Measurements from ENCODE around the gene NOTCH3.

NOTCH3 gene

DNA sequence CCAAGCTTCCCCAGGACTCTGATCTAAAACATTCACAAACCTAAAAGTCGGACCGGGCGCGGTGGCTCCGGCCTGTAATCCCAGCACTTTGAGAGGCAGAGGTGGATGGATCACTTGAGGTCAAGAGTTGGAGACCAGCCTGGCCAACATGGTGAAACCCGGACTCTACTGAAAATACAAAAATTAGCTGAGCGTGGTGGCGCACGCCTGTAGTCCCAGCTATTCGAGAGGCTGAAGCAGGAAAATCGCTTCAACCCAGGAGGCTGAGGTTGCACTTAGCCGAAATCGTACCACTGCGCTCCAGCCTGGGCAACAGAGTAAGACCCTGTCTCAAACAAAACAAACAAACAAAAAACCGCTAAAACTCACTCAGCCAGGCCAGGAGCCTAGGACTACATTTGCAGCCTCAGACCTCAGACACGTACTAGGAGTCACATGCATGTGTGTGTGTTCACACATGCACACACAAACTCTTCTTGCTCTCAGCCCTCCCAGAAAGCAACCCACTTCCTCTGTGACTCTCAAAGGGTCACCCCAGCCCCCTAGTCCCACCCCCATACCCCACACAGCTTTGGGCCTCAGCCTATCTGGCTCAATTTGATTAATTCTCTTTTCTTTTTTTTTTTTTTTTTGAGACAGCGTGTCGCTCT is 704 bp upstream of the NOTCH3 start:
- H3K27ac ChIP-seq = no peak overlapping the region
- TF ChIP-seq, protein P1, sequence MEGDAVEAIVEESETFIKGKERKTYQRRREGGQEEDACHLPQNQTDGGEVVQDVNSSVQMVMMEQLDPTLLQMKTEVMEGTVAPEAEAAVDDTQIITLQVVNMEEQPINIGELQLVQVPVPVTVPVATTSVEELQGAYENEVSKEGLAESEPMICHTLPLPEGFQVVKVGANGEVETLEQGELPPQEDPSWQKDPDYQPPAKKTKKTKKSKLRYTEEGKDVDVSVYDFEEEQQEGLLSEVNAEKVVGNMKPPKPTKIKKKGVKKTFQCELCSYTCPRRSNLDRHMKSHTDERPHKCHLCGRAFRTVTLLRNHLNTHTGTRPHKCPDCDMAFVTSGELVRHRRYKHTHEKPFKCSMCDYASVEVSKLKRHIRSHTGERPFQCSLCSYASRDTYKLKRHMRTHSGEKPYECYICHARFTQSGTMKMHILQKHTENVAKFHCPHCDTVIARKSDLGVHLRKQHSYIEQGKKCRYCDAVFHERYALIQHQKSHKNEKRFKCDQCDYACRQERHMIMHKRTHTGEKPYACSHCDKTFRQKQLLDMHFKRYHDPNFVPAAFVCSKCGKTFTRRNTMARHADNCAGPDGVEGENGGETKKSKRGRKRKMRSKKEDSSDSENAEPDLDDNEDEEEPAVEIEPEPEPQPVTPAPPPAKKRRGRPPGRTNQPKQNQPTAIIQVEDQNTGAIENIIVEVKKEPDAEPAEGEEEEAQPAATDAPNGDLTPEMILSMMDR (IDR thresholded peaks at IDR 0.05) = no peak
- no peak for TF ChIP-seq ZFX (IDR thresholded peaks at IDR 0.05; ENCODE audit: borderline replicate concordance)

DNA sequence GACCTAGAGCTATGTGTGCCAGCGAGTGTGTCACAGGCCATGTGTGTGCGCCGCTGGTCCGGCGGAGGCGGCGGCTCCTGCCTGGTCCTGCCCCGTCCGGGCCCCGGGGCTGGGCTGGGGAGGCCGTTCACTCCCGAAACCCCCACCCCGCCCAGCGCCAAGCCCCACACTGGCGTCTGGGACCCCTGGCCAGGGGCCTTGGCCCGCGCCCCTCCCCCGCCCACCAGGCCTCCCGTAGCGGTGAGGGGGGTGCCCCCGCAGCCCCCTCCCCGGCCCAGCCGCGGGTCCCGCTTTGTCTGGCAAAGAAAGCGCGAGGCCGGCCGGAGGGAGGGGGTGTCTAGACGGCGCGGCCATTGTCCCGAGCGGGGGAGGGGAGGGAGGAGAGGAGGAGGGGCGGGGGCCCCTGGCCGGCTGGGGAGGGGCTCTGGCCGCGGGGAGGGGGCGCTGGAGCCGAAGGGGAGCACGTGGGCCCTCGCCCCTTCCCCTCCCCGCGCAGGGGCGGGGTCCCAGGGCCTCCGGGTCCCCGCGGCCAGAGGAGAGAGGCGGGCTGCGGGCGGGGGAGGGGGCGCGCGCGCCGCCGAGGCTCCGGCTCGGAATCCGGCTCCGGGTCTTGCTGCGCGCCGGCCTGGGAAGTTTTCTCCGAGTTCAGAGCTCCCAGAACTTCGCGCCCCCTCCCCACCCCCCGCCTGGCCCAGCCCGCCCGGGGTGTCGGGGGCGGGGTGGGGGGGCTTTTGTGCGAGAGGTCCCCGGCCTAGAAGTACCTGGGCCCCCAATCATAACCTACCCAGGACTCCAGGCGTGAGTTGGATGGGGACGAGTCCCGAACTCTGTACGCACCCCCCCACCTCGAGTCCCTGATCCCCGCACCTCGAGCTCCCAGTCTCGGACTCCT is 888 bp downstream of the NOTCH3 start:
- peak overlapping the region; percentile 63 for H3K27ac ChIP-seq
- TF ChIP-seq, protein P1 (IDR thresholded peaks at IDR 0.05) = no peak
- TF ChIP-seq ZFX (IDR thresholded peaks at IDR 0.05; ENCODE audit: borderline replicate concordance) = no peak

DNA sequence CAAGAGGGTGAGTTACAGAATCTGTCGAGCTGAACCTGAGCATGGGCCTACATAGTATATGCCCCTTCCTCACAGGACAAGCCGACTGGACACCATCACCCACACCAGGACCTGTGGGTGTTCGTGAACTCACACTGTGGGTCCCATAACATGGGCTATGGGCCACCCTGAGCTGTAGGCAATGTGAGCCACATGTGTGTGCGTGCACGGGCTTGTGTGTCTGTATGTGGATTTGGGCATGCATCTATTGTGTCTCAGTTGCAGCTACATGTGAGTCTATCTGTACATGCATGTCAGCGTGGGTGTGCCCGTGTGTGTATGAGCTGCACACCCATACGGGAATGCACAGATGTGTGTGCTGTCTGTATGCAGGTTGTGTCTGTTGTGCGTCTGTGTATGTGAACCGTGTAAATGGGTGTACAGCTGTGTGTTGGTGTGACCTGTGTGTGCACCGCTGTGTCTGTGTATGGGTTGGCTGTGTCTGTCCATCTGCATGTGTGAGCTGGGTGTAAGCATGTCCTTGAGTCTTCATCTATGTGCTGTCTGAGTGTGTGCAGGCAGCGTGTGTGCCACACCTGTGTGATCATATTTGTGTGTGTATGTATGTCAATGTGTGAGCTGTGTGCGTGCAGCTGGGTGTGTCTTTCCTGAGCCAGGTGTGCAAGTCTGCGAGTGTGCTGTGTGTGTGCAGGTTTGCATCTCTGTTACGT is 1.7 kb downstream of the NOTCH3 start:
- TF ChIP-seq, protein P1 (IDR thresholded peaks at IDR 0.05) = no peak
- no peak for TF ChIP-seq ZFX (IDR thresholded peaks at IDR 0.05; ENCODE audit: borderline replicate concordance)

DNA sequence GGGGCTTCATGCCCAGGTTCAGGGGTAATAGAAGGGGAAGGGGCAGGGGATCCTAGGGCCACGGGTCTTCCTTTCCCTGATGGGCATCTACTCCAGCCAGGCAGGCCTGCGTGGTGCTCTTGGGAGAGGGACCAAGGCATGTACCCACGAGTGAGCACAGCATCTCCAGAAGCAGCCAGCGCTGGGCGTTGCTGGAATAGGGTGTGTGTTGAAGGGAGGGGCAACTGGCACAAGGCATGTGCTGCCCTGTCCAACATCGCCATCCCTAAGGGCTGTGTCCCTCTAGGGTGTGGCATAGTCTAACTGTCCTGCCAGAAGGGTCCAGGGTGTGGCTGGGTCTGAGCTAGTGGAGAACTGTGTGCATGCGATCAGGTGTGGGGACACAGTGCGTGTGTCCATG is 2.9 kb downstream of the NOTCH3 start:
- H3K27ac ChIP-seq = peak overlapping the region; percentile 63; the same call in 1 of the 2 replicates
- TF ChIP-seq, protein P1 (IDR thresholded peaks at IDR 0.05) = no peak
- no peak for TF ChIP-seq ZFX (IDR thresholded peaks at IDR 0.05; ENCODE audit: borderline replicate concordance)

More for the DNA sequence above, 1.7 kb downstream of the NOTCH3 start:
- H3K27ac ChIP-seq = peak overlapping the region; percentile 63

DNA sequence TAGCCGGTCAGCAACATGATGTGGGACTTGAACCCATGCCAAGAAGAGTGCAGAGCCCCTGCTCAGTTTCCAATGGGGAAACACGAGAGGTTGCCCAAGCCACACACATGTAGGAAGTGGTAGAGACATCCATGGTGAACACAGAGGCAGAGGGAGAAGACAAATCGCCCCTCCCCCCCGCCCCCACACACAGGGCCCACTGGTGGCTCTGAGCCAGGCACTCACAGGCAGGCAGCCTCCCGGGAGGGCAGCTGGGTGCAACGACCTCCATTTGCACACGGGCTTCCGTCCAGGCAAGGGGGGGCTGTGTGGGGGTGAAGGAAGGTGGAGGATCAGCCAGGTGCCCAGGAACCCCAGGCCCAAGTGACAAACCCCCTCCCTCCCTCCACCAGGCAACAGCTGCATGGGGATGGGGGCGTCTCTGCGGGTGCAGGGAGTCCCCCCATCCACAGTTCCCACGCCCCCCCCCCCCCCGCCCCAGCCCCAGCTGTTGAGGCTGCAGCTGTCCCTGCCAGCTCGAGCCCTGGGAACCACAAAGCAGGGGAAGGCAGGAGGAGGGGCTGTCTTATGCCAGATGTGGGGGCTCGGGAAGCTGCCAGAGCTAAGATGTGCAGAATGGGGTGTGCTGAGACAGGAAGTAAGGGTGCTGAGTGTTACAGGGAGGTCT is 3.4 kb downstream of the NOTCH3 start:
- 0 out of 2 replicates have a peak overlapping the region, but pooled peaks have one; percentile 63 for H3K27ac ChIP-seq
- TF ChIP-seq, protein P1 (IDR thresholded peaks at IDR 0.05) = no peak
- no peak for TF ChIP-seq ZFX (IDR thresholded peaks at IDR 0.05; ENCODE audit: borderline replicate concordance)

DNA sequence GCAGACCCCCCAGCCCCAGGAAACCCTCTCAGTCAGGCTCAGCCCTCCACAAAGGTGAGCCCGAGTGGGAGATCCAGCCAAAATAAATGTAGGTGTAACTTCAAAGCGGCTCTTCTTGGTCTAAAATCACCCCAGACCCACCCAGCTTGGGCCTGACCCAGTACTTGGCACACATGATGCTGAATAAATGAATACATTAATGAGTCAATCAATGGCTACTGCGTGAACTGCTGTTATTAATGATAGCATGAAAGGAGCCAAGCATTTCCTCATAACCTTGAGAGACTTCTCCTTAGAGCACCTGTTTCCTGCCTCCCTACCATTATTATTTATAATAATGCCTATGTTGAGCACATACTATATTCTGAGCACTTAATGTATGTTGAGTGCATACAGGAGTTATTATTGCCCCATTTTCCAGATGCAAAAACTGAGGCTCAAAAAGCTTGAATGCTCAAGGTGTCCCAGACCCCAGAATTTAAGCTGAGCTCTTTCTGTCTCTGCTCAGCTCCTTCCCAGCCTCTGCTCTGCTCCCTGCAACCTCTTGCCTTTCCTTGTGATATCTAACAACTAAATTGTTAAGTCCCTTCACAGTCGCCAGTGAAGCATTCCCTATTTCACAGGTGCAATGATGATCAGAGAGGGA is 4.3 kb downstream of the NOTCH3 start:
- TF ChIP-seq, protein P1 (IDR thresholded peaks at IDR 0.05) = no peak
- no peak for TF ChIP-seq ZFX (IDR thresholded peaks at IDR 0.05; ENCODE audit: borderline replicate concordance)
- peak overlapping the region; percentile 75 for H3K27ac ChIP-seq
